Neural cell (in vitro differentiated cells): Measurements from ENCODE around the gene NTN3. TPM values are rescaled to one million over a fixed set of nuclear protein-coding genes. Genes with fewer than 3 reads are reported as not detected.

Experiments
- H2AFZ ChIP-seq: fragments of 200-600, 300-800 bp; sonication (generic), shearing (Covaris generic); 2 replicates; pipeline ENCODE4 v1.6.0; 2014; ENCODE audit warnings: low read depth, mild to moderate bottlenecking, antibody characterized with exemption, low read length, moderate library complexity
- H3F3A ChIP-seq: fragments of 200-600 bp; shearing (Covaris generic); 2 replicates; pipeline ENCODE4 v1.6.1; 2016; ENCODE audit warnings: mild to moderate bottlenecking, moderate library complexity, mixed read lengths, antibody characterized with exemption, low read length; ENCODE audit not compliant: insufficient read depth, poor library complexity, severe bottlenecking
- H3K27ac ChIP-seq: fragments of 200-600, 300-800 bp; sonication (generic), shearing (Covaris generic); 2 replicates; pipeline ENCODE4 v1.5.1; 2014; ENCODE audit warnings: mild to moderate bottlenecking, low read length, moderate library complexity
- H3K27me3 ChIP-seq: fragments of 300-800, 200-600 bp; sonication (generic), shearing (Covaris generic); 2 replicates; pipeline ENCODE4 v1.6.0; 2014; ENCODE audit warnings: mild to moderate bottlenecking, low read depth, low read length, moderate library complexity; ENCODE audit not compliant: insufficient read depth
- H3K36me3 ChIP-seq: fragments of 300-800, 200-600 bp; sonication (generic), shearing (Covaris generic); 2 replicates; pipeline ENCODE4 v1.5.1; 2014; ENCODE audit warnings: mild to moderate bottlenecking, antibody characterized with exemption, low read length, moderate library complexity; ENCODE audit not compliant: insufficient read depth
- H3K4me2 ChIP-seq: fragments of 300-800, 200-600 bp; sonication (generic), shearing (Covaris generic); 2 replicates; pipeline ENCODE4 v1.6.0; 2014; ENCODE audit warnings: mild to moderate bottlenecking, low read length
- H3K4me3 ChIP-seq: fragments of 300-800, 200-600 bp; sonication (generic), shearing (Covaris generic); 2 replicates; pipeline ENCODE4 v1.5.1; 2014; ENCODE audit warnings: mild to moderate bottlenecking, low read length, moderate library complexity
- H3K79me2 ChIP-seq: fragments of 200-600 bp; shearing (Covaris generic); replicated peaks from 2 replicates; pipeline ENCODE4 v1.6.0; 2014; ENCODE audit warnings: mild to moderate bottlenecking, low read length, moderate library complexity; ENCODE audit not compliant: insufficient read depth
- H3K9ac ChIP-seq: fragments of 300-800, 200-600 bp; sonication (generic), shearing (Covaris generic); 2 replicates; pipeline ENCODE4 v1.6.1; 2016; ENCODE audit warnings: mild to moderate bottlenecking, low read length, mixed read lengths
- H3K9me2 ChIP-seq: fragments of 200-600 bp; shearing (Covaris generic); 2 replicates; pipeline ENCODE4 v1.6.1; 2016; ENCODE audit warnings: mild to moderate bottlenecking, low read length, mixed read lengths; ENCODE audit not compliant: insufficient read depth
- H3K9me3 ChIP-seq: fragments of 200-600, 300-800 bp; sonication (generic), shearing (Covaris generic); 2 replicates; pipeline ENCODE4 v1.6.1; 2016; ENCODE audit warnings: mild to moderate bottlenecking, mixed run types, low read length, moderate library complexity, mixed read lengths
- H4K20me1 ChIP-seq: fragments of 200-600 bp; shearing (Covaris generic); 2 replicates; pipeline ENCODE4 v1.6.1; 2016; ENCODE audit warnings: mild to moderate bottlenecking, mixed run types; ENCODE audit not compliant: insufficient read depth
- CTCF ChIP-seq: fragments of 450-650 bp; IDR thresholded peaks from 2 replicates; pipeline ENCODE4 v1.5.1; 2014; ENCODE audit warnings: antibody characterized with exemption, mild to moderate bottlenecking, moderate library complexity; ENCODE audit not compliant: poor library complexity, severe bottlenecking
- EP300 ChIP-seq: fragments of 450-650 bp; conservative IDR thresholded peaks from 2 replicates; pipeline ENCODE4 v1.6.1; 2014; ENCODE audit warnings: antibody characterized with exemption, mild to moderate bottlenecking, moderate library complexity; ENCODE audit not compliant: poor library complexity, severe bottlenecking
- EZH2 ChIP-seq: fragments of 200-600, 300-800 bp; shearing (Covaris generic), sonication (generic); IDR thresholded peaks from 2 replicates; pipeline ENCODE4 v1.6.1; 2014; ENCODE audit warnings: antibody characterized with exemption, low read length, borderline replicate concordance, mild to moderate bottlenecking; ENCODE audit not compliant: insufficient read depth, poor library complexity, severe bottlenecking
- MXI1 ChIP-seq: fragments of 450-650 bp; conservative IDR thresholded peaks from 2 replicates; pipeline ENCODE4 v1.6.1; 2014; ENCODE audit warnings: antibody characterized with exemption, mild to moderate bottlenecking; ENCODE audit not compliant: poor library complexity, severe bottlenecking
- POLR2AphosphoS5 ChIP-seq: IDR thresholded peaks from 2 replicates; pipeline ENCODE4 v1.6.1; 2012
- RAD21 ChIP-seq: fragments of 450-650 bp; conservative IDR thresholded peaks from 2 replicates; pipeline ENCODE4 v1.6.1; 2014; ENCODE audit warnings: antibody characterized with exemption, mild to moderate bottlenecking, moderate library complexity
- REST ChIP-seq: IDR thresholded peaks from 2 replicates; pipeline ENCODE4 v1.6.1; 2012; ENCODE audit warnings: borderline replicate concordance
- SMC3 ChIP-seq: fragments of 450-650 bp; conservative IDR thresholded peaks from 2 replicates; pipeline ENCODE4 v1.6.1; 2014; ENCODE audit warnings: antibody characterized with exemption, mild to moderate bottlenecking, moderate library complexity; ENCODE audit not compliant: poor library complexity
- TAF1 ChIP-seq: IDR thresholded peaks from 2 replicates; pipeline ENCODE4 v1.6.1; 2012; ENCODE audit warnings: low read depth
- polyA plus RNA-seq: library from polyadenylated mRNA; depleted of rRNA; stranded (reverse); fragments of >200 nt; gene quantifications from 2 replicates; pipeline ENCODE4 v1.2.3, GENCODE V29; 2014

The NTN3 gene
- polyA plus RNA-seq, 1 donor from 2014 or later = 1.2 TPM

- Histone ChIP-seq H3K79me2 (peaks cover 42% of the 10 kb centered on the region), H3K9ac (peak within 1 kb of the TSS; percentile 96), H3K27me3 (no peaks in the 10 kb centered on the region), H2AFZ (peak within 1 kb of the TSS; percentile 87), H4K20me1 (peaks cover 31% of the 10 kb centered on the region), H3K27ac (peak within 1 kb of the TSS; percentile 98), H3K9me3 (no peaks in the 10 kb centered on the region), H3F3A (no peaks in the 10 kb centered on the region), H3K36me3 (no peaks in the 10 kb centered on the region), H3K4me2 (peak within 1 kb of the TSS; percentile 94), H3K4me3 (peak within 1 kb of the TSS; percentile 92), H3K9me2 (no peaks in the 10 kb centered on the region)
- TF ChIP-seq REST (peak; percentile 64), SMC3 (no peak), POLR2AphosphoS5 (peak; percentile 92), TAF1 (peak; percentile 85), RAD21 (peak; percentile 11), MXI1 (peak; percentile 50), EZH2 (no peak), EP300 (peak; percentile 62)
Measured at GRCh38 chr16:2513405-2514332, 42.6 kb downstream of the NTN3 start, which contains the start of gene ATP6V0C. Gene ATP6V0C (plus strand): TSS chr16:2513952. CDS start chr16:2514104, 152 bp downstream.

GRCh38 chr16:2514333-2515179, 43.5 kb downstream of the NTN3 start:
- peaks cover 39% of the 10 kb centered on the region for H4K20me1 ChIP-seq
- peak overlapping the region; percentile 92 for H3K4me3 ChIP-seq
- H3K9me3 ChIP-seq = no peaks in the 10 kb centered on the region
- no peaks in the 10 kb centered on the region for H3F3A ChIP-seq
- no peaks in the 10 kb centered on the region for H3K27me3 ChIP-seq
- peak overlapping the region; percentile 98 for H3K27ac ChIP-seq
- no peaks in the 10 kb centered on the region for H3K9me2 ChIP-seq
- H3K9ac ChIP-seq = peak overlapping the region; percentile 96
- H3K4me2 ChIP-seq = peak overlapping the region; percentile 94
- H3K36me3 ChIP-seq = no peaks in the 10 kb centered on the region
- peak overlapping the region; percentile 1 for H2AFZ ChIP-seq
- peaks cover 43% of the 10 kb centered on the region for H3K79me2 ChIP-seq
- no peak for TF ChIP-seq CTCF
- TF ChIP-seq POLR2AphosphoS5 = peak; percentile 22
- no peak for TF ChIP-seq EP300
